GM12891 (cell line): ENCODE measurements around the gene AP3S2.
"Not testable (repeated sequence)": the region's sequence is repeated elsewhere in the genome, so short reads cannot be mapped to it uniquely, and the experiment has no call there.

Experiments
- POLR2AphosphoS5 ChIP-seq: IDR thresholded peaks from 2 replicates; pipeline ENCODE4 v1.6.1; 2011; ENCODE audit warnings: low read depth, low read length, control low read depth
- TAF1 ChIP-seq: IDR thresholded peaks from 2 replicates; pipeline ENCODE4 v1.6.1; 2011; ENCODE audit warnings: low read depth, low read length, control low read depth

GRCh38 chr15:89854863-89855262 lies 38.9 kb downstream of the AP3S2 start:
- TF ChIP-seq TAF1, POLR2AphosphoS5: not testable (repeated sequence)
